HG03457 (cell line): Measurements from ENCODE around the gene LDAH.
"Not testable (repeated sequence)": the region's sequence is repeated elsewhere in the genome, so short reads cannot be mapped to it uniquely, and the experiment has no call there.

Experiments used
- ATAC-seq: cut with Tn5 transposase; IDR thresholded peaks from one replicate; pipeline ENCODE4 v1.9.1; 2021; ENCODE audit warnings: moderate number of reproducible peaks; ENCODE audit not compliant: unreplicated experiment

LDAH gene

DNA sequence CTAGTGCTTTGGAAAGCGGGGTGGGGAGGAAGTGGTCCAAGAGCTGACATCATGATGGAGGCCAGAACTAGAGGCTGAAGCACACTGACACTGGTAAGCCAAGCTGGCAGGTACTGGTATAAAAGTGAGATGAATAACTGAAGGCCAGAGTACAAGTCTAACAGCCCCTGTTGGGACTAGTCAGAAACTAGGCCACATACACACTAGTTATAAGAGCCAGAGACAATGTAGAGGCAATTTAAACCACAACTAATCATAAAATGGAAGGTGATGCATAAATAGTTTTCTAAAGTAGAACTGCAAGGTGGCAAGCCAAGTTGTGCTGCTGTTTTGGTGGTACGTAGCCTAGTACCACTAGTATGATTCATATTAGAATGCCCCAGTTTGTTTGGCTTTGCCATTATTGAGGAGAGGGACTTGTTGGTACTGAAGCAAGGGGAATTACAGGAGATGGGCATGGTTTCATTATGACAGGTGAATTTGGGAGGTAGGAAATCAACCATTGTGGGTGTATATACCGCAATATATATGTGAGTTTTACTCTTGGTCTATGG lies 98.3 kb downstream of the LDAH start:
- no peak for ATAC-seq

DNA sequence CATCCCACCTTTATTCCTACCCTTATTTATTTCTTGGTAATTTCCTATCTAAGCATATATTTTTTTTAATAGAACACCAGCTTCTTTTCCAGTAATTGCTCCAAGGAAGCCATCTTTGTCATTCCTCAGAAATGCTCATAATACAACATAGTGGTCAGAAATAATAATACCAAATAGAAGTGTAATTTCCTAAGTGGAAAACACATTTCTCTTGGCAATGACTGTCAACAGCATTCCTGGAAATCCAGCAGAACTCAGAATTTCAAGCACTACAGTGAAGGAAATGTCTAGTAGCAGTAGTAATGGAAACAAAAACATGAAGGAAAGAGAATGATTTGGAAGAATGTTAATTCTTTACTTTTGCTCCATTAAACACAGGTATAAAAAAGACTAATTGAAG lies 99.4 kb downstream of the LDAH start:
- no peak for ATAC-seq

DNA sequence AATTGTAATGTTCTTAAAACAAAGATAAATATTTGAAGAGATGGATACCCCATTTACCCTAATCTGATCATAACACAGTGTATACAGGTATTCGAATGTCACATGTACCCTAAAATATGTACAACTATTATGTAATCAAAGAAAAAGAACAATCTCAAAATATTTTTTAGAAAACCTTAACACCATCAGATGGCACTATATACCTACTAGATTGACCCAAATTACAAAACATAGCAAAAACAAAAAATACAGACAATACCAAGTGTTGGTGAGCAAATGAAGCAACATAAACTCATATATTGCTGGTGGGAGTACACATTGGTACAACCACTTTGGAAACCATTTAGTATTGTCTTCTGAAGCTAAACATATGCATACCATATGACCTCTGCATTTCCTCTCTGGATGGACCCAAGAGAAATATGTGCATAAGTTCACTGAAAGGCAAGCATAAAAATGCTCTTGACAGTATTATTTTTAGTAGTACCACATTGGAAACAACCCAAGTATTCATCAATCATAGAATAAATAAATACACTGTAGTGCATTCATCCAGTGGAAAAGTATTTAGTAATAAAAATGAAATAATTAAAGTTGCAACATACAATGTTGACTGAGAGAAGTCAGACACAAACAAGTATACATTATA lies 100.2 kb downstream of the LDAH start:
- no peak for ATAC-seq

GRCh38 chr2:20717641-20718040 lies 105.3 kb downstream of the LDAH start:
- no peak for ATAC-seq

DNA sequence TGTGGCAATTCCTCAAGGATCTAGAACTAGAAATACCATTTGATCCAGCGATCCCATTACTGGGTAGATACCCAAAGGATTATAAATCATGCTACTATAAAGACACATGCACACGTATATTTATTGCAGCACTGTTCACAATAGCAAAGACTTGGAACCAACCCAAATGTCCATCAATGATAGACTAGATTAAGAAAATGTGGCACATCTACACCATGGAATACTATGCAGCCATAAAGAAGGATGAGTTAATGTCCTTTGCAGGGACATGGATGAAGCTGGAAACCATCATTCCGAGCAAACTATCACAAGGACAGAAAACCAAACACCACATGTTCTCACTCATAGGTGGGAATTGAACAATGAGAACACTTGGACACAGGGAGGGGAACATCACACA lies 106.7 kb downstream of the LDAH start:
- ATAC-seq: not testable (repeated sequence)

GRCh38 chr2:20714412-20714811 lies 108.5 kb downstream of the LDAH start:
- not testable (repeated sequence) for ATAC-seq

DNA sequence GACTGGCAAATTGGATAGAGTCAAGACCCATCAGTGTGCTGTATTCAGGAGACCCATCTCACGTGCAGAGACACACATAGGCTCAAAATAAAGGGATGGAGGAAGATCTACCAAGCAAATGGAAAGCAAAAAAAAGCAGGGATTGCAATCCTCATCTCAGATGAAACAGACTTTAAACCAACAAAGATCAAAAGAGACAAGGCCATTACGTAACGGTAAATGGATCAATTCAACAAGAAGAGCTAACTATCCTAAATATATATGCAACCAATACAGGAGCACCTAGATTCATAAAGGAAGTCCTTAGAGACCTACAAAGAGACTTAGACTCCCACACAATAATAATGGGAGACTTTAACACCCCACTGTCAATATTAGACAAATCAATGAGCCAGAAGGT lies 109.3 kb downstream of the LDAH start:
- ATAC-seq: not testable (repeated sequence)

- not testable (repeated sequence) for ATAC-seq
Observed at GRCh38 chr2:20711641-20712040, 111.3 kb downstream of the LDAH start.

DNA sequence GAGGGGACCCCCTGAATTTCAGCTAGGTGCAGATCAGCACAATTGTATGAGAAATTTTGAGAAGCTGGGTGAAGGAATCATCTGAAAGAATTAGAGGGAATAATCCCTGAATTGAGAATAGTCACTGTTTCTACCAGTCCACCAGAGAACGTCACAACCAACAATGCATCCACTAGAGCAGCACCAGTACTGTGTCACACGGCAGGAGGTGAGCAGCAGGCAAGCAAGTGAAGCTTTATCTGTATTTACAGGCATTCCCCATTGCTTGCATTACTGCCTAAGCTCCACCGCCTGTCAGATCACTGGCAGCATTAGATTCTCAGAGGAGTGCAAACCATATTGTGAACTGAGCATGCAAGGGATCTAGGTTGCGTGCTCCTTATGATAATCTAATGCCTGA lies 115.3 kb downstream of the LDAH start:
- no peak for ATAC-seq

- no peak for ATAC-seq
Observed at GRCh38 chr2:20706786-20707185, 116.1 kb downstream of the LDAH start.

GRCh38 chr2:20706217-20706616 lies 116.7 kb downstream of the LDAH start:
- no peak for ATAC-seq

- ATAC-seq: no peak
Observed at GRCh38 chr2:20704886-20705285, 118.0 kb downstream of the LDAH start.

GRCh38 chr2:20702563-20702962 lies 120.3 kb downstream of the LDAH start:
- ATAC-seq: no peak

DNA sequence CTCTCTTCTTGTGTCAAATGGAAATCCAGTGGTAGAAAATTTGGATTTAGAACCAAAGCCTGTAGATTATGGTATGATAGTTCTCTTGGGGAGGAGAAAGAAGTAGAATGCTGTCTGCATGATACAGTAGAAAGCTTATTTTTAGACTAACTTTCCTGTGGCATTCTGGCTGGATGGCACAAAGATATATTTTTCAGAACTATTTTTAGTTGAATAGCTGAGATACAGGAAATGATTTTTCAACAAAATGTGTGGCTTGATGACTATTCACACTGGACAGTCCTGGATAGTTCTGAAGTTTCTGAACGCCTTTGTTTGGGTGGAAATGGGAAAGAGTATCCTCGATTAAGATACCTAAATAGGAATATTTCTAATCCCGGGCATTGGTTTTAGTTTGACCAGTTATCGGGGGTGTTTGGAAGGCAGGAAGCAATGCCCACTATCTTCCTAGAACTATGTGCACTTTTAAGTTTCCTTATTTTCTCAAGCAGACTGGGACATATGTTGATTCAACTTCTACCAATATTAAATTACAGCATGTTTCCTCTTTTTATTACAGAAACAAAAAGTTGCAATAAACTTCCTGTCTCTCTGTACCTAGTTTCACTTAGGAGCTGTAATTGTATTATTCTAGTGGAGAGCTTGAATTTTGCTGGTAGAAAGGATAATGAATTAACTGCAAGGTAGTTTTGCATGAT lies 123.8 kb downstream of the LDAH start:
- ATAC-seq: no peak

DNA sequence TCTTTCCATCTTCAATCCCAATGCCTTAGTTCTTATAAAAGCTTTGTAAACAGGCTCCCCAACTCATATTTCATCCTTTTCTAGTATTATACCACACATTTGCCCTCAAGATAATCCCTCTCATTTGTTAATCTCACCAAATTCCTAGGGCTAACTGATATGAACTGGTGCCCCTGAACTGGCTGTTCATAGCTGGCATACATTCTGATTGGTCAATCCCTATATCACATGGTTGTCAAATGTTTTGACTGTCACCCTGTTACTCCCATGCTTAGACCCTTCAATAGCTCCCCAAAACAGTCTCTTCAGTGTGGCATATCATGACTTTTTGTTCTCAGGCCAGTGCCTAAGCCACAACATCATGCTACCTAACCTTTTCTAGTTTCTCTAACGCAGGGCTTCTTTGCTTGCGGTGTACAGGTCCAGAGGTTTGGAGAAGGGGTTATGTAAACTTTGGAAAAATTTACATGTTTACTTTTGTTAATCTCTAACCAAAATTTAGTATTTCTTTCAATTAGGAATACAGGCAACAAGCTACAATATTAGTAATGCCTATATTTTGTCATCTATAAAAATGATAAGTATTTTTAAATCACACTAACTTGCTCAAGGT lies 125.5 kb downstream of the LDAH start:
- ATAC-seq: no peak

DNA sequence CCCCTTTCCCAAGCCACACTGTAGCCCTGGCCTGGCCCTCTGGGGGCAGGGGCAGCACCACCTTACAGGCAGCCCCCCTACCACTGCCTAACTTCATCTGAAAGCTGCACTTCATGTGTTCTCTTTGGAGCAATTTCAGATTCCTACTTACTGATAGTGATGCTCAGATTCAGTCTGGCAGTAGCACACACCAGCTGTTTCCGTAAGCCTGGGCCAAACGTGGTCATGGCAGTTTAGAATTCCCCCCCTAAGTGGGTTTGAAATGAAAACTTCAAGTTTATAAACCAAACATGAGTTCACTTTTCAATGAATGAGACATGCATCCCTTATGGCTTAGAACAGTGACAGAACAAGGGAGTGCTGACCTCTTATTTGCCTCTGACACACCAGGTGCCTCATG lies 126.5 kb downstream of the LDAH start:
- no peak for ATAC-seq

DNA sequence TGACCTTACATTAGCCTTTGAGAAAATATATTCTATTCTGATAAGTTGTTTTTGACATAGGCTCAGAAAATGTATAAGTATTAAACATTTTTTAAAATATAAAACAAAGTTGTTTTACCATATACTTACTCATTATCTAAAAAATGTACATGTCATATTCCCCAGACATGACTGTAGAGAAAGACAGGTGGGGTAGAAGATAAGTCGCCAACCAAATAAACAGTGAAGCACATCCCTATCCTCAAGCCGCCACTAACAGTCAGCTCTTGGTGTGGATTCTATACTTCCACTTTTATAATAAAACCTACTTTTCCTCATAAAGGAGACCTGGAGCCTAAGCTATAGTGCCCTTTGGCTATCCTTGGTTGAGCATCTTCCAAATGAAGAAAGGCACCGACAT lies 129.6 kb downstream of the LDAH start:
- ATAC-seq: no peak

DNA sequence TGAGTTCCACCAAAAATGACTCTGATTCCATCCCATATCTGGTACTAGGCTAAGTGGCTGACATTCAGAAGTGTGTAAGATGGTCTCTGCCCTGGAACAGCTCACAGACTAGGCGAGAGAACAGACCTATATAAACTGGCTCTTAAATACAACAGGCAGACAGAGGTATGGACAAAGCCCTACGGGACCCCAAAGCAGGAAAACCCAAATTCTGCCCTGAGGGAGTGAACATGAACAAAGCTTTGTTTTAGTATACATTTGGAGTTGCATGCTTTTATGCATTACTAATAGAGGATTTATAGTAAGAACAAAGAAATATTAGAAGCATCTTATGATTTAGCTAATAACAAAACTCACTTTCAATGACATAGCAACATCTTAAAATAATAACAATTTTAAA lies 130.8 kb downstream of the LDAH start:
- no peak for ATAC-seq

GRCh38 chr2:20691076-20691734 lies 131.7 kb downstream of the LDAH start:
- ATAC-seq: no peak

DNA sequence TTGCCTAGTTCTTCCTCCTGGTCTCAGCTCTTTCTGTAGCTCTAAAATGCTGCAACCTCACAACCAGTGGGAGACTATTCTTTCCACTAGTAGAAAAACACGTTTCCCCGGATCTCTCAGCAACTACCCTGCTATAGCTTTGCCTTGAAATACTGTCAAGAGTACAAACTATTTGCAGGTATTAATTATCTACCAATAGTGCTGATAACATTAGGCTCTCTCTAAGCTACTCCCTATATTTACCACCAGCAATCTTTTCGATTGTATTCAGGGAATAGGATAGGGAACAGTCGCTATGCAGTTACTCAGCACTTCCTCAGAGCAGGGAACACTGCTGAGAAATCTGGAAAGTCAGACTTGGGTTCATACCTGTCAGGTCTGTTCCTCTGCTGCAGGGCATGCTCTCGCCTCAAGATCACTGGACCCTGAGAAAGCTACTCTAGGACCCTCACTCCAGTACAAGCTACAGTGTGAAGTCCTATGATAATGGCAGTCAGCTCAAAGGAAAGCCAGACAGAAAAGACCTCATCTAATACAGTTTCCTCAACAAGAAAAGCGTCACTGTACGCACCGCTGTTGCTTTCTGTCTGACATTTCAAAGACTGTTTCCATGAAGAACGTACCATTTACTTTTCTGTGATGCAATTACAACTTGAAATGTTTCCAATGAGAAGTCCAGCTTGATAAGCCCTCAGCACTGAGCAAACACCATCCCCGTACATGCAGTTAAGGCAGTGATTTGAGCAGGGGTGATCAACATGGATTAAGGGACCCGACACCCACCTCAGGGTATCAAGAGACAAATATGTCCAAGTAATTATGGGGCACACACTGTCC lies 133.3 kb downstream of the LDAH start:
- no peak for ATAC-seq
